AG04450 (cell line): ENCODE data around the gene SCYL2. TPM values are rescaled to one million over a fixed set of nuclear protein-coding genes. Genes with fewer than 3 reads are reported as not detected.

Experiments
- CTCF ChIA-PET: fragments of 300-600, 350-600 bp; formaldehyde crosslinking; extraction: SDS; loops from one replicate; lab custom pipeline; 2022; ENCODE audit warnings: antibody characterized with exemption, inconsistent platforms; lab: Charles Lee
- POLR2A ChIA-PET: fragments of 350-600 bp; formaldehyde crosslinking; extraction: SDS; loops from one replicate; lab custom pipeline; 2021; ENCODE audit warnings: antibody characterized with exemption, inconsistent platforms; lab: Yijun Ruan, JAX
- DNase-seq: peaks from one replicate; pipeline ENCODE4 v3.0.0-alpha.2; 2011; ENCODE audit warnings: low read depth, low spot score
- H3K27ac ChIP-seq: one replicate; pipeline ENCODE4 v1.5.1; 2012; ENCODE audit warnings: low read depth, low read length, control low read depth
- H3K27me3 ChIP-seq: one replicate; pipeline ENCODE4 v1.6.0; 2012; ENCODE audit warnings: low read length; ENCODE audit not compliant: control insufficient read depth, insufficient read depth
- H3K4me3 ChIP-seq: 2 replicates; pipeline ENCODE4 v1.5.1; 2011; ENCODE audit warnings: mild to moderate bottlenecking, low read depth, low read length, control low read depth
- H3K9me3 ChIP-seq: 2 replicates; pipeline ENCODE4 v1.5.1; 2012; ENCODE audit warnings: low read length; ENCODE audit not compliant: control insufficient read depth, insufficient read depth
- CTCF ChIP-seq: IDR thresholded peaks from 2 replicates; pipeline ENCODE4 v1.5.1; 2011; ENCODE audit warnings: low read depth, low read length, control low read depth, inconsistent platforms
- polyA plus RNA-seq: library from polyadenylated mRNA; depleted of rRNA; stranded (reverse); fragments of >200 nt; gene quantifications from 2 replicates; pipeline ENCODE4 v1.2.3, GENCODE V29; 2011

SCYL2 gene
- polyA plus RNA-seq, 1 experiment = 50.3 TPM

GRCh38 chr12:100368066-100368465, 101.1 kb downstream of the SCYL2 start:
- TF ChIP-seq CTCF = no peak
- Histone ChIP-seq H3K9me3 (no peaks in the 10 kb centered on the region), H3K4me3 (no peak overlapping the region), H3K27ac (no peak overlapping the region), H3K27me3 (no peaks in the 10 kb centered on the region)
- no peak for DNase-seq
- CTCF ChIA-PET = no interaction called here
- POLR2A ChIA-PET = no interaction called here

- DNase-seq = no peak
- no peak for TF ChIP-seq CTCF
- Histone ChIP-seq H3K4me3 (no peak overlapping the region), H3K9me3 (no peaks in the 10 kb centered on the region), H3K27me3 (no peaks in the 10 kb centered on the region), H3K27ac (no peak overlapping the region)
- CTCF ChIA-PET = no interaction called here
- POLR2A ChIA-PET = no interaction called here
Observed at GRCh38 chr12:100371146-100371545, 104.2 kb downstream of the SCYL2 start.

GRCh38 chr12:100372853-100373640, 106.1 kb downstream of the SCYL2 start:
- DNase-seq = no peak
- H3K9me3 ChIP-seq = no peaks in the 10 kb centered on the region
- ChIA-PET POLR2A (no interaction called here), CTCF (no interaction called here)
- no peak overlapping the region for H3K27ac ChIP-seq
- TF ChIP-seq CTCF = no peak
- no peak overlapping the region for H3K4me3 ChIP-seq
- H3K27me3 ChIP-seq = no peaks in the 10 kb centered on the region

- H3K27me3 ChIP-seq = no peaks in the 10 kb centered on the region
- DNase-seq = no peak
- ChIA-PET CTCF (no interaction called here), POLR2A (no interaction called here)
- H3K9me3 ChIP-seq = no peaks in the 10 kb centered on the region
- TF ChIP-seq CTCF = no peak
- H3K27ac ChIP-seq = no peak overlapping the region
- H3K4me3 ChIP-seq = no peak overlapping the region
Observed at GRCh38 chr12:100375038-100375735, 108.2 kb downstream of the SCYL2 start.

GRCh38 chr12:100376161-100376560, 109.2 kb downstream of the SCYL2 start:
- H3K27me3 ChIP-seq = no peaks in the 10 kb centered on the region
- DNase-seq = no peak
- TF ChIP-seq CTCF = no peak
- POLR2A ChIA-PET = no interaction called here
- no peaks in the 10 kb centered on the region for H3K9me3 ChIP-seq
- no peak overlapping the region for H3K4me3 ChIP-seq
- H3K27ac ChIP-seq = no peak overlapping the region
- CTCF ChIA-PET = no interaction called here
